ENCODE measurements around the gene RAB3IP.
"Not testable (repeated sequence)": the region's sequence is repeated elsewhere in the genome, so short reads cannot be mapped to it uniquely, and the experiment has no call there.

RAB3IP gene

DNA sequence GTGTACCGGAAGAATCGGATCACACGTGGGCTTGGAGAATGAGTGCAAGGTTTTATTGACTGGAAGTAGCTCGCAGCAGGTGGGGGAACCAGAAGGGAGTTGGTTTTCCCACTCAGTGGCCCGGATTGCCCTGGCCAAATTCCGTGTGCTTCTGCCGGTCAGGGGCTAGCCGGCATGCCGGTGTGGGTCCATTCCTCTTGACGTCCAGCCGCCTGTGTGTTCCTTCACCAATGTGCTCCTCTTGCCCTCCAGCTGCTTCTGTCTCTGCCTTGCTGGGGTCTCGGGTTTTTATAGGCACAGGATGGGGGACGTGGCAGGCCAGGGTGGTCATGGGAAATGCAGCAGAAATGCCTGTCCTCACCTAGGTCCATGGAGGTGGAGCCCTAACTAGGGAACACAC lies 97.4 kb downstream of the RAB3IP start:
- no peak for DNase-seq

GRCh38 chr12:69837191-69837590 lies 98.5 kb downstream of the RAB3IP start:
- DNase-seq: no peak

DNA sequence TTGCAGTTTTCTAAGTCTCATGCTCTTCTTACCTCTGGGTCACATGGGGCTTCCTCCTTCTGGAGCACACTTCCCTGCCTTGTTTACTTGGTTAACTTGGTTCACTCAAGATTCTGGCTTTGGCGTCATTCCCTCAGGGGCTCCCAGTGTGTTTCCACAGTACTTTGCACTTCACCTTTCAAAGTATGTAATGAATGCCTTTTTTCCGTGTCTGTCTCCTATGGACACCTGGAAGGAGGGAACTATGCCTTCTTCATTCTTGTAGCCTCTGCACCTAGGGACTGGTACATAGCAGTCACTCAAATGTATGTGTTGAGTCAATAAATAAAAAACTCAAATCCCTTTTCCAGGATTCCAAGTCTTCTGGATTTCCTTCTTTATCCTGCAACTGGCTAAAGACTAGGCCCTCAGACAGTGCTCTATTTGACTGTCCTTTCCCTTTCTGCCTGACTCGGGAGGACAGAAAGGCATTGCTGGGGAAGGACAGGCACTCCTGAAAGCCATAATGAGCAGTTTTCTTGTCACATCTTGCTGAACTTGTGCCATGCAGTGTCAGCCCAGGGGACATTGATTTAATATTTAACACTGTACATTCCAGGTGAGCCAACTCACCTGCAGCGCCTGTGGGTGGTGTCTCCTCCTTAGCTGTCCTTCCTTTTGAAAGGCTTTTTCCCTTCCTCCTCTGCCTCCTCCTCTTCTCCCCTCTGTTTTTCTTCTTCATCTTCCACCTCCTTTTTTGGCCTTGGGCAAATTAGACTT lies 99.2 kb downstream of the RAB3IP start:
- DNase-seq: no peak

GRCh38 chr12:69840727-69841126 lies 102.1 kb downstream of the RAB3IP start:
- DNase-seq: no peak

DNA sequence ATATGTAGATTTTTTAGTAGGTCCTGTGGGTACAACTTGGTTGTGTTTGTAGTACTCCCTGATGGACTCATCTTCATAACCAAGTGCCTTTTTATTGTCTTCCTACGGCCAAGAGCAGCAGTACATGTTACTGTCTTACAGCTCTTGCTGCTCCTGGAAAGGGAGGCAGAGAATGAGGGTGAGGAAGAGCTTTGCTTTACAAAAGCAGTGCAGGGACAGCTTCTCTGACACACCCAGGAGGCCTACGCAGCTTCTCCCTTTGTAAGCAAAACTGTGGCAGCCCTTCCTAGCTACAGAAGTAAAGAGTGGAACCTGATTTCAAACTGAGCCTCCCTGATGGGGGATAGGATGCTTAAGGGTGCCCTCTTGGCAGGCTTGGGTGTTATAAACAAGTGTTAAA lies 104.9 kb downstream of the RAB3IP start:
- DNase-seq: no peak

- no peak for DNase-seq
Measured at GRCh38 chr12:69844416-69844815, 105.8 kb downstream of the RAB3IP start.

- DNase-seq: no peak
Measured at GRCh38 chr12:69844836-69845235, 106.2 kb downstream of the RAB3IP start.

DNA sequence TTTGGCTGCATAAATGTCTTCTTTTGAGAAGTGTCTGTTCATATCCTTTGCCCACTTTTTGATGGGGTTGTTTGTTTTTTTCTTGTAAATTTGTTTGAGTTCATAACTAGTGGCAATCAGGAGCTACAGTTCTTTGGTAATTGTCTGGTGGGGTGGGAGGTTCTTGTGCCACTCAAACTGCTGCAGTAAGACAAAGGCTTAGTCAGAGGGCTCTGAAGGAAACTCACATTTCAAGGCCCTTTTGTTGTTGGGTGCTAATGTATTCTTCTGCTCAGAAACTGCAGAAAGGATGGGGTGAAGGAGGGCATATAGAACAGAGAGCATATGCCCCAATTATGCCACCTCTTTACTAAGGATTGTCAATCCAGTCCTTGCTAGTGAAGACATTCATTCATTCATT lies 108.3 kb downstream of the RAB3IP start:
- no peak for DNase-seq

DNA sequence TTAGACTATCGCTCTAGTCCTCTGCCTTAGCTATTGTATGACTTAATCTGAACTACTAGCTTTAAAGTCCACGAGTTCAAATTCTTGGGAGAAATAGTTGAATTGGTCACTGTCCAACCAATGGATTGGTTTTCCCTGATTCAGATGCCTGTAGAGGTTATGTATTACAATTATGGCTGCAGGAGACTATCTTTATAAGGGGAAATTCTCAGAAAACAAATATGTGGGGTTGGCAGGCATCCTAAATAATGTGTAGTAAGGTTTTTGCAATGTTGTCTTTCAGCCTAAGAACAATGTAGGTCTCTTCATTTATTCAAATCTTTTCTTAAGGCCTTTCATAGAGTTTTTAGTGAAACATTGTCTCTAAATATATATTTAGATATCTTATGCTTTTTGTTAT lies 113.3 kb downstream of the RAB3IP start:
- no peak for DNase-seq

- DNase-seq: not testable (repeated sequence)
Measured at GRCh38 chr12:69853176-69853961, 114.7 kb downstream of the RAB3IP start.

DNA sequence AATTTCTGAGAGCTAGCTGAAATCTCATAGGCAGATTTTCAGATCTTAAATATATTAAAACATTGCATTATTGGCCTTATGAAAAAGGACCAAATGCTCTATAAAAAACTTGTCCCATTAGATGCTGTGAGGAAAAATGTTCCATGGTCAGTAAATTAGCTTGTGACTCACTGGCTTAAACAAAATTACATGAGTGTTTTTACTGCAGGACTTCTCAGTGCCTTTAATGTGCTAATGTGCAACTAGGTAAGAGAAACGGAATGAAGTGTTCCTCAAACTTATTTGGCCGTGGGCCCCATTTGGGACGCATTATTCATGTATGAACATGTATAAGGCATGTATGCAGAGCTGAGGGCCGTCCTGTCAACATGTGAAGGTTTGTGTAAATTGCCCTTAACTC lies 128.0 kb downstream of the RAB3IP start:
- DNase-seq: no peak

- no peak for DNase-seq
Measured at GRCh38 chr12:69868695-69869094, 130.0 kb downstream of the RAB3IP start.

DNA sequence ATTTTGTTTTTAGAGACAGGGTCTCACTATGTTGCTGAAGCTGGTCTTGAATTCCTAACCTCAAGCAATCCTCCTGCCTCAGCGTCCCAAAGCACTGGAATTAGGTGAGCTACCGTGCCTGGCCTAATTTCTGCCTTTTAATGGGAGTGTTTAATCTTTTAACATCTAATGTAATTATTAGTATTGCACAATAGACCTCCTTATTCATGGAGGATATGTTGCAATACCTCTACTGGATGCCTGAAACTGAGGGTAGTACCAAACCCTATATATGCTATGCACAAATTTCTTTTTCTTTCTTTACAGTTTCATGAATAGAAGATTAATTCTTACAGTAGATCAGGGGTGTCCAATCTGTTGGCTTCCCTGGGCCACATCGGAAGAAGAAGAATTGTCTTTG lies 134.1 kb downstream of the RAB3IP start:
- no peak for DNase-seq

All from NCI-H345 (cell line).